Skeletal muscle tissue (tissue), 4 donors: ENCODE results near the gene DNAAF5. TPM values are rescaled to one million over a fixed set of nuclear protein-coding genes. Genes with fewer than 3 reads are reported as not detected.
A peak's percentile ranks its signal among the peaks of the same experiment; 100 is the strongest.
"Not testable (repeated sequence)": the region's sequence is repeated elsewhere in the genome, so short reads cannot be mapped to it uniquely, and the experiment has no call there.

ENCODE experiments used
- H3K27ac ChIP-seq: one replicate; pipeline ENCODE4 v1.7.0; 2013; ENCODE audit warnings: mild to moderate bottlenecking, low read depth, low read length, inconsistent platforms
- H3K27me3 ChIP-seq, 3 donors: one replicate each; pipeline ENCODE4 v1.7.0; 2013; ENCODE audit warnings: low read length in 3 of 3; ENCODE audit not compliant: control insufficient read depth in 3 of 3, insufficient read depth in 3 of 3
- H3K36me3 ChIP-seq, 3 donors: one replicate each; pipeline ENCODE4 v1.7.0; 2013; ENCODE audit warnings: low read length in 3 of 3; ENCODE audit not compliant: control insufficient read depth in 3 of 3, insufficient read depth in 3 of 3
- H3K4me1 ChIP-seq, 3 donors: one replicate each; pipeline ENCODE4 v1.7.0; 2013; ENCODE audit warnings: low read length in 3 of 3, mild to moderate bottlenecking in 3 of 3; ENCODE audit not compliant: control insufficient read depth in 3 of 3, insufficient read depth in 3 of 3
- H3K4me3 ChIP-seq, 3 donors: one replicate each; pipeline ENCODE4 v1.7.0; 2013; ENCODE audit warnings: low read length in 3 of 3
- H3K9ac ChIP-seq, 3 donors: one replicate each; pipeline ENCODE4 v1.7.0; 2013; ENCODE audit warnings: low read length in 3 of 3, mild to moderate bottlenecking in 3 of 3, moderate library complexity in 2 of 3, low read depth in 1 of 3
- H3K9me3 ChIP-seq, 3 donors: one replicate each; pipeline ENCODE4 v1.7.0; 2013; ENCODE audit warnings: low read length in 3 of 3; ENCODE audit not compliant: control insufficient read depth in 3 of 3
- total RNA-seq: library from RNA; depleted of rRNA; stranded (reverse); fragments of >200 nt; gene quantifications from one replicate; pipeline ENCODE4 v1.2.3, GENCODE V29; 2014
- donor health status: Osteomylitis.

The DNAAF5 gene
- total RNA-seq, 1 donor from 2014 or later = 13.0 TPM

DNA sequence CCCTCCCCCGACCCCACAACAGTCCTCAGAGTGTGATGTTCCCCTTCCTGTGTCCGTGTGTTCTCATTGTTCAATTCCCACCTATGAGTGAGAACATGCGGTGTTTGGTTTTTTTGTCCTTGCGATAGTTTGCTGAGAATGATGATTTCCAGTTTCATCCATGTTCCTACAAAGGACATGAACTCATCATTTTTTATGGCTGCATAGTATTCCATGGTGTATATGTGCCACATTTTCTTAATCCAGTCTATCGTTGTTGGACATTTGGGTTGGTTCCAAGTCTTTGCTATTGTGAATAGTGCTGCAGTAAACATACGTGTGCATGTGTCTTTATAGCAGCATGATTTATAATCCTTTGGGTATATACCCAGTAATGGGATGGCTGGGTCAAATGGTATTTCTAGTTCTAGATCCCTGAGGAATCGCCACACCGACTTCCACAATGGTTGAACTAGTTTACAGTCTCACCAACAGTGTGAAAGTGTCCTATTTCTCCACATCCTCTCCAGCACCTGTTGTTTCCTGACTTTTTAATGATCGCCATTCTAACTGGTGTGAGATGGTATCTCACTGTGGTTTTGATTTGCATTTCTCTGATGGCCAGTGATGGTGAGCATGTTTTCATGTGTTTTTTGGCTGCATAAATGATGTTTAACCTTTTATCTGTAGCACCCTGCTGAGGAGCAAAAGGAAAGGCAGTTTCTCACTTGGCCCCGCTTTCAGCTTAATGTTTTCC lies 70.1 kb downstream of the DNAAF5 start:
- not testable (repeated sequence) for H3K9ac ChIP-seq
- H3K27ac ChIP-seq = peak overlapping the region; percentile 65
- H3K4me1 ChIP-seq = peaks cover 12 to 31% (median 30%) of the 10 kb centered on the region in 3 donors

DNA sequence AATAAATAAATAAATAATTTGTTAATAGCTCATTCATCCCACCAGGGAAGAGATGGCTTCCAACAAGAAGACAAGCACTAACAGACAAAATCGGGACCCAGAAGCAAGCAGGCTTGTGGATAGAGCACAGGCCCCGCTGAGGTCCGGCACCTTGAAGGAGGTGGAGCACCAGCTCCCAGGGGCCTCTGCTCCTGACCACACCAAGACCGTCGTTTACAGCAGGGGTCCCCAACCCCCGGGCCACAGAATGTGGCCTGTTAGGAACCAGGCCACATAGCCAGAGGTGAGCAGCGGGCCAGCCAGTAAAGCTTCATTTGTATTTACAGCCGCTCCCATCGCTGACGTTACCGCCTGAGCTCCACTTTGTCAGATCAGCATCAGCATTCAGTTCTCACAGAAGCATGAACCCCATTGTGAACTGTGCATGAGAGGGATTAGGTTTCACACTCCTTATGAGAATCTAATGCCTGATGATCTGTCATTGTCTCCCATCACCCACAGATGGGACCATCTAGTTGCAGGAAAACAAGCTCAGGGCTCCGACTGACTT lies 72.5 kb downstream of the DNAAF5 start:
- no peak overlapping the region for H3K9ac ChIP-seq
- no peak overlapping the region for H3K4me3 ChIP-seq
- no peaks in the 10 kb centered on the region for H3K27me3 ChIP-seq
- H3K9me3 ChIP-seq = no peaks in the 10 kb centered on the region
- no peaks in the 10 kb centered on the region for H3K36me3 ChIP-seq
- H3K4me1 ChIP-seq = peaks cover 17 to 34% (median 33%) of the 10 kb centered on the region in 3 donors
- H3K27ac ChIP-seq = no peak overlapping the region

More for the DNA sequence above, 70.1 kb downstream of the DNAAF5 start:
- H3K27me3 ChIP-seq, H3K36me3 ChIP-seq, H3K9me3 ChIP-seq, H3K4me3 ChIP-seq: not testable (repeated sequence)

- no peak overlapping the region for H3K27ac ChIP-seq
- peaks cover 16 to 29% (median 26%) of the 10 kb centered on the region in 3 donors for H3K4me1 ChIP-seq
- H3K9me3 ChIP-seq = no peaks in the 10 kb centered on the region
- H3K27me3 ChIP-seq = no peaks in the 10 kb centered on the region
- no peak overlapping the region for H3K4me3 ChIP-seq
- no peak overlapping the region for H3K9ac ChIP-seq
- no peaks in the 10 kb centered on the region for H3K36me3 ChIP-seq
Measured at GRCh38 chr7:800692-801091, 74.2 kb downstream of the DNAAF5 start.

GRCh38 chr7:801351-801750 lies 74.9 kb downstream of the DNAAF5 start:
- not testable (repeated sequence) for H3K9me3 ChIP-seq

GRCh38 chr7:801940-802381 lies 75.5 kb downstream of the DNAAF5 start:
- peak overlapping the region; percentile 10 to 56 (median 46) for H3K4me3 ChIP-seq
- peak overlapping the region; percentile 38 for H3K27ac ChIP-seq
- H3K9ac ChIP-seq = peak overlapping the region; percentile 20 to 74 (median 38)

More at GRCh38 chr7:801351-801750, 74.9 kb downstream of the DNAAF5 start:
- not testable (repeated sequence) for H3K9ac ChIP-seq, H3K27me3 ChIP-seq, H3K4me3 ChIP-seq, H3K36me3 ChIP-seq
- peak overlapping the region; percentile 38 for H3K27ac ChIP-seq
- peaks cover 16 to 30% (median 26%) of the 10 kb centered on the region in 3 donors for H3K4me1 ChIP-seq

GRCh38 chr7:802500-803242 lies 76.2 kb downstream of the DNAAF5 start:
- H3K27me3 ChIP-seq = no peaks in the 10 kb centered on the region
- H3K4me1 ChIP-seq = peaks cover 13 to 26% (median 25%) of the 10 kb centered on the region in 3 donors
- H3K27ac ChIP-seq = peak overlapping the region; percentile 38
- H3K4me3 ChIP-seq = no peak overlapping the region
- no peaks in the 10 kb centered on the region for H3K9me3 ChIP-seq
- H3K9ac ChIP-seq = peak overlapping the region in 2 of 3 donors; percentile 38 to 74
- no peaks in the 10 kb centered on the region for H3K36me3 ChIP-seq

More at GRCh38 chr7:801940-802381, 75.5 kb downstream of the DNAAF5 start:
- H3K9me3 ChIP-seq = no peaks in the 10 kb centered on the region
- H3K4me1 ChIP-seq = peaks cover 16 to 30% (median 26%) of the 10 kb centered on the region in 3 donors
- H3K27me3 ChIP-seq = no peaks in the 10 kb centered on the region
- no peaks in the 10 kb centered on the region for H3K36me3 ChIP-seq

GRCh38 chr7:803243-803635 lies 76.7 kb downstream of the DNAAF5 start:
- Histone ChIP-seq H3K4me3 (no peak overlapping the region), H3K4me1 (peaks cover 14 to 23% (median 21%) of the 10 kb centered on the region in 3 donors), H3K9ac (no peak overlapping the region), H3K27me3 (no peaks in the 10 kb centered on the region), H3K27ac (peak overlapping the region; percentile 38), H3K9me3 (no peaks in the 10 kb centered on the region), H3K36me3 (no peaks in the 10 kb centered on the region)

DNA sequence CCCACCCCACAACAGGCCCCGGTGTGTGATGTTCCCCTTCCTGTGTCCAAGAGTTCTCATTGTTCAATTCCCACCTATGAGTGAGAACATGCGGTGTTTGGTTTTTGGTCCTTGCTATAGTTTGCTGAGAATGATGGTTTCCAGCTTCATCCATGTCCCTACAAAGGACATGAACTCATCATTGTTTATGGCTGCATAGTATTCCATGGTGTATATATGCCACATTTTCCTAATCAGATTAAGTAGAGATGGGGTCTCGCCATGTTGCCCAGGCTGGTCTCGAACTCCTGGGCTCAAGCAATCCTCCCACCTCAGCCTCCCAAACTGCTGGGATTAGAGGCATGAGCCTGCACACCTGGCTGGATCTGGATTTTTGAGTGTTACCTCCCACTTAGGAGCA lies 77.3 kb downstream of the DNAAF5 start:
- H3K27me3 ChIP-seq, H3K9ac ChIP-seq, H3K36me3 ChIP-seq, H3K9me3 ChIP-seq, H3K4me3 ChIP-seq, H3K27ac ChIP-seq: not testable (repeated sequence)
- H3K4me1 ChIP-seq = peaks cover 17 to 27% (median 25%) of the 10 kb centered on the region in 3 donors

DNA sequence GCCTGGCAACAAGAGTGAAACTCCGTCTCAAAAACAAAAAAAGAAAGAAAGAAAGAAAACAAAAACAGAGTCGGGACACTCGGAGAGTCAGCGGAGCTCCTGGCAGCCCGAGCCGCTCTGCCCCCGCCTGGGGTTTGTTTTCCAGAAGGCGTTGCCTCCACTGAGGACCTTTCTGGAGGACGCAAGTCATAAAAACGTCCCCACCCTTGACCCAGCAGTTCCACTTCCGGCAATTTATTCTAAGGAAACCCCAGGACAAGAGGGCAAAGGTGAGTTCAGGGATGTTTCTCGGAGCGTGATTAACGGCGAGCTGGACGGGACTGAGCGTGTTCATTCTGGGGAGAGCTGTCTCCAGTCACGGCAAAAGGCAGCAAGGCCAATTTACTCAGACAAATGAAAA lies 78.8 kb downstream of the DNAAF5 start:
- no peaks in the 10 kb centered on the region for H3K9me3 ChIP-seq
- H3K4me1 ChIP-seq = peaks cover 17 to 32% (median 27%) of the 10 kb centered on the region in 3 donors
- peak overlapping the region in 1 of 3 donors; percentile 33 for H3K9ac ChIP-seq
- no peaks in the 10 kb centered on the region for H3K36me3 ChIP-seq
- no peaks in the 10 kb centered on the region for H3K27me3 ChIP-seq
- H3K27ac ChIP-seq = peak overlapping the region; percentile 12
- no peak overlapping the region for H3K4me3 ChIP-seq
